Erythroblast (primary cell): ENCODE measurements around the gene DCLRE1B.
A peak's percentile ranks its signal among the peaks of the same experiment; 100 is the strongest.

Experiments
- DNase-seq, 2 experiments: peaks; one replicate each; lab custom pipeline; 2025; lab: John Stamatoyannopoulos, UW
- GATA1 ChIP-seq: IDR thresholded peaks from 2 replicates; pipeline ENCODE4 v1.6.1; 2011; ENCODE audit warnings: low read depth, mild to moderate bottlenecking, control low read depth, low read length, moderate library complexity
- POLR2A ChIP-seq: IDR thresholded peaks from 2 replicates; pipeline ENCODE4 v1.6.1; 2011; ENCODE audit warnings: mild to moderate bottlenecking, low read length

The DCLRE1B gene

GRCh38 chr1:113874012-113874879 is 30.9 kb upstream of the DCLRE1B start:
- TF ChIP-seq POLR2A (no peak), GATA1 (no peak)
- peak; percentile 55 to 60 for DNase-seq

DNA sequence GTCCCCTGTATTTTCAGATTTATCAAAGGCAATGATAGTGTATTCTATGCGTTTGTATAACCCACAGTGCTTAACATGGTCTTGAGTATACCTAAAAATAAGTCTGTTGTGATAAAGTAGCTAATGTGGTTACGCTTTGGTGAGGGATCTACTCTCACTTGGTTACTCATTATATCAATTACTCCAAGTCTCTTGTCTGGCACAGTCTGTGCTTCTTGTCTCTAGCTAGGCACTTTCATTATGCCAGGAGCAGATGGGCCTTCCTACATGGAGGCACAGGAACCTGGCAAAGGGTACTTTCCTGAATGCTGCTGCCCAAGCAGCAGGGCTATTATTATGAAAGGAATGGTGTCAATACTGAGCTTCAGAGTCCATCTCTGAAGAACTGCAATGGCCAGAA is 29.4 kb upstream of the DCLRE1B start:
- DNase-seq, result no peak
- TF ChIP-seq POLR2A (no peak), GATA1 (no peak)

- no peak for TF ChIP-seq POLR2A
- no peak for TF ChIP-seq GATA1
- no peak for DNase-seq
These were observed 28.9 kb upstream of the DCLRE1B start for GRCh38 chr1:113876176-113876575.

GRCh38 chr1:113879739-113880038 is 25.4 kb upstream of the DCLRE1B start:
- DNase-seq, result no peak
- TF ChIP-seq POLR2A (no peak), GATA1 (no peak)

DNA sequence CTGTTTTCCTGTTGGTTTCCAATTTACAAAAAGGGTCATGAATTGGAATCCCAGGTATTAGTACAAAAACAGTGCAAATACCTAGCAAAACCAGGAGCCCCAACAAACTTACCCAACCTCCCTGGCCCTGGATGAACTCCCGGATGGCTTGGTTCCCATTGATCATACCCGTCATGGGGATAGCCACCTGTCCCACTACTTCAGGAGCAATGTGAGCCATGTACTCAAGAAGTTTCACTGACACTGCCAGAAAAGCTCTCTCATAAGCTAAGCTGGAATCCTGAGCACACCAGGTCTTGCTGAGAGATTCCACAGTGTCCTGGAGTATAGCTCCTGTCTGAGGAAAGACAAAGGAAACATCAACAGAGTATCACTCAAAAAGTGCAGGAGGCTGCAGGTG is 23.5 kb upstream of the DCLRE1B start:
- no peak for TF ChIP-seq POLR2A
- no peak for TF ChIP-seq GATA1

DNA sequence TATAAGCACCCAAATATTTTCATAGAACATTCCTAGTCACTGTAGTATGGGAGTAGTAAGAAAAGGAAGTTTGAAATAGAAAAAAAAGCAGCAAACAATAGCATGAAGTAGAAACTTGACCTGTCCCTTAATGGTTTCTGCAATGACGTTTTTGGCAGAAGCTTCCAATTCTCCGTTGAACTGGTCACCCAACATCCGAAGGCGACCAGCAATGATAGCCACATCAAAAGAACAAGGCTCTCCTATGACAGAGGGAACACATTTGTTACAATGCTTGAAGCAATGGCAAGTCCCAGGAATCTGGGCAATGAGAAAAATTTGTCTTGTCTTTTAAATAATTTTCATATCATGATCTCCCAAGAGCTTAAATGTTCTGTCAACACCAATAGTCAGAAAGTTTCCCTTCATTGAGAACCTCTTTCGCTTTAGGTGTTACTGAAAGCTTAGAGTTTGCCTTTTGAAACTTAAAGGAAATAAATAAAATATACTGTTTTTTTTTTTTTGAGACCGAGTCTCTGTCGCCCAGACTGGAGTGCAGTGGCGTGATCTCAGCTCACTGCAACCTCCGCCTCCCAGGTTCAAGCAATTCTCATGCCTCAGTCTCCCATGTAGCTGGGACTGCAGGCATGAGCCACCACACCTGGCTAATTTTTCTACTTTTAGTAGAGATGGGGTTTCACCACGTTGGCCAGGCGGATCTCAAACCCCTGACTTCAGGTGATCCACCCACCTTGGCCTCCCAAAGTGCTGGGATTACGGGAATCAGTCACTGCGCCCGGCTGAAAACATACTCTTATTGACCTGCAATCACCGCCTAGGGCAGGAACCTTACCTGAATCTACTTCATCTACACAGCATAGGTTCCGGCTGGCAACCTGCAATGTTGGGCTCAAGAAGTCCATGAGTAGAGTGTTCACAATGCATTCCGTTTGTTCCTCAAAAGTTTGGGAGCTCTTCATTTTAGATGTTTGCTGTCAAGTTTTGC is 18.4 kb upstream of the DCLRE1B start:
- no peak for DNase-seq
- TF ChIP-seq POLR2A (no peak), GATA1 (no peak)

More for the DNA sequence above, 23.5 kb upstream of the DCLRE1B start:
- no peak for DNase-seq

GRCh38 chr1:113887402-113888175 is 17.5 kb upstream of the DCLRE1B start, which contains the start of gene BCL2L15:
TSS of gene BCL2L15 (minus strand) at chr1:113887581. CDS start at chr1:113887375, 206 bp downstream.
- no peak for DNase-seq
- TF ChIP-seq POLR2A, result no peak
- TF ChIP-seq GATA1, result no peak

DNA sequence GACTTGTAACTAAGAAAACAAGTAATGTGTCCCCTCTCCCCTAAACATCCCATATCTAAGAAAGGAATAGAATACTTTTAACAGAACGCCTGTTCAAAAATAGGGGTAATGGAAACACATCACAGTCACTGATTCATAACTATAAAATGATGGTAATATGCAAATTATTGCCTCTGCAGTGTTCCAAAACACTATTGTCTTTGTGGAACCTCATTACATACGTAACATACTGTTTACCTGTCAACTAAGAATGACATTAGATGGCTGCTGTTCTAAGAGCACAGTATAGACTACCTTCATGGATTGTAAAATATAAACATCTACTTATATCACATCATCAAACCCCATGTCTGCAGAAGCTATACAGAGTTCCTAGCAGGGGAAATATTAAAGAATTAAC is 14.3 kb upstream of the DCLRE1B start:
- TF ChIP-seq POLR2A (no peak), GATA1 (no peak)
- no peak for DNase-seq

DNA sequence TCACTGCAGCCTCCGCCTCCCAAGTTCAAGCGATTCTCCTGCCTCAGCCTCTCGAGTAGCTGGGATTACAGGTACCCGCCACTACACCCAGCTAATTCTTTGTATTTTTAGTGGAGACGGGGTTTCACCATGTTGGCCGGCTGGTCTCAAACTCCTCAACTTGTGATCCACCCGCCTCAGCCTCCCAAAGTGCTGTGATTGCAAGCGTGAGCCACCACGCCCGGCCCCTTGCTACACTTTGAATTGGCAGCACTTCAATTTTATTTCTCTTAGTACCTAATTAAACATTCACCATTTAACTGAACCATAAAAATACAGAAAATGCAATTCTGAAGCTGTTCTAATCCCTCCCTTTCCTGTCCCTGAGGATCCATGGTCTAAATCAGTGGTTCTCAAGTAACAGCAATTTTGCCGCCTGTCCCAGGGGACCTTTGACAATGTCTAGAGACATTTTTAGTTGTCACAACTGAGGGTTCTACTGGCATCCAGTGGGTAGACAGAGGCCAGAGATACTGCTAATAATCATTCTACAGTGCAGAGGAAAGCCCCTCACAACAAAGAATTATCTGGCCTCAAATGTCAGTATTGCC is 13.4 kb upstream of the DCLRE1B start:
- no peak for DNase-seq
- TF ChIP-seq GATA1, result no peak
- TF ChIP-seq POLR2A, result no peak

GRCh38 chr1:113893267-113893666 is 11.9 kb upstream of the DCLRE1B start:
- DNase-seq, result no peak
- no peak for TF ChIP-seq GATA1
- TF ChIP-seq POLR2A, result no peak

- DNase-seq, result no peak
- TF ChIP-seq POLR2A (no peak), GATA1 (no peak)
These were observed 10.0 kb upstream of the DCLRE1B start for GRCh38 chr1:113895098-113895497.

DNA sequence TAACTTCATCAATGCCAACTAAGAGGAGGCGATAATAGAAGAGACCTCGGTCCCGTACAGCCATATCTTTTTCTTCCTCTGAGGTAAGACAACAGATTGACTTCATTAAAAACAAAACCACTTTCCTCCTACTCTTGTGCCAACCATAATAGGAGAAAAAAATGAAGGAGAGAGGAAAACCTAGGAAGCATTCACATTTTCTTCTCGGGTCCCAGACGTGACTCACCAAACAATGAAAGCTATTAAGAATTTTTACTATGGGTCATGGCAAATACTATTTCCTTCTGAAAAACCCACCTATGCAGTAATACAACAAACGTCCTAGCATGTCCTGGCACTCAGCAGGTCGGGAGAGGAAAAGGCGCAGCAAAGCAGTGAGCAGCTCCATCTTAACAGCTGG is 9.2 kb upstream of the DCLRE1B start:
- DNase-seq, result no peak
- TF ChIP-seq POLR2A (no peak), GATA1 (no peak)
